ENCODE measurements around the gene UPP1. TPM values are rescaled to one million over a fixed set of nuclear protein-coding genes. Genes with fewer than 3 reads are reported as not detected.

The UPP1 gene
- 18.9 and 23.1 TPM in 2 replicates for total RNA-seq
- long read RNA-seq, partial matches to known transcripts = 0 of 8 reads
- long read RNA-seq, other reads (novel, unspliced or antisense) = 4 of 8 reads

GRCh38 chr7:48089046-48090003 lies at the start of gene UPP1:
Gene UPP1 (plus strand): TSS chr7:48089265. CDS start chr7:48094784, 5,519 bp downstream.
- Mint-ChIP-seq H3K4me3 (peak within 1 kb of the TSS; percentile 93), H3K9me3 (no peaks in the 10 kb centered on the region), H3K27ac (ENCODE audit: unreplicated experiment) (peak within 1 kb of the TSS; percentile 67), H3K36me3 (ENCODE audit: low read depth) (no peaks in the 10 kb centered on the region), H3K27me3 (ENCODE audit: low read depth) (no peaks in the 10 kb centered on the region), H3K4me1 (peaks cover 37% of the 10 kb centered on the region)
- DNase-seq (ENCODE audit: low read depth, low spot score) = peak; percentile 65
- no peak for TF ChIP-seq CTCF (conservative IDR thresholded peaks at IDR 0.05)

GRCh38 chr7:48040944-48041652 lies 48.0 kb upstream of the UPP1 start:
- peaks cover 7% of the 10 kb centered on the region for H3K4me1 Mint-ChIP-seq

GRCh38 chr7:48041653-48041970 lies 47.5 kb upstream of the UPP1 start:
- Mint-ChIP-seq H3K4me1 (peaks cover 4% of the 10 kb centered on the region), H3K36me3 (ENCODE audit: low read depth) (no peaks in the 10 kb centered on the region), H3K9me3 (no peaks in the 10 kb centered on the region), H3K27ac (ENCODE audit: unreplicated experiment) (no peak overlapping the region), H3K4me3 (no peak overlapping the region), H3K27me3 (ENCODE audit: low read depth) (peaks cover 36% of the 10 kb centered on the region)
- no peak for DNase-seq (ENCODE audit: low read depth, low spot score)
- TF ChIP-seq CTCF (conservative IDR thresholded peaks at IDR 0.05) = no peak

More at GRCh38 chr7:48040944-48041652, 48.0 kb upstream of the UPP1 start:
- Mint-ChIP-seq H3K27me3 (ENCODE audit: low read depth) (peaks cover 41% of the 10 kb centered on the region), H3K9me3 (no peaks in the 10 kb centered on the region), H3K27ac (ENCODE audit: unreplicated experiment) (no peak overlapping the region), H3K36me3 (ENCODE audit: low read depth) (no peaks in the 10 kb centered on the region), H3K4me3 (no peak overlapping the region)
- DNase-seq (ENCODE audit: low read depth, low spot score) = no peak
- no peak for TF ChIP-seq CTCF (conservative IDR thresholded peaks at IDR 0.05)

- Mint-ChIP-seq H3K36me3 (ENCODE audit: low read depth) (no peaks in the 10 kb centered on the region), H3K9me3 (no peaks in the 10 kb centered on the region), H3K4me3 (no peak overlapping the region), H3K27ac (ENCODE audit: unreplicated experiment) (no peak overlapping the region), H3K27me3 (ENCODE audit: low read depth) (peaks cover 30% of the 10 kb centered on the region), H3K4me1 (peaks cover 4% of the 10 kb centered on the region)
- no peak for DNase-seq (ENCODE audit: low read depth, low spot score)
- no peak for TF ChIP-seq CTCF (conservative IDR thresholded peaks at IDR 0.05)
Measured at GRCh38 chr7:48042216-48042615, 46.8 kb upstream of the UPP1 start.

- no peak for TF ChIP-seq CTCF (conservative IDR thresholded peaks at IDR 0.05)
- H3K4me1 Mint-ChIP-seq = peaks cover 4% of the 10 kb centered on the region
- H3K36me3 Mint-ChIP-seq (ENCODE audit: low read depth) = no peaks in the 10 kb centered on the region
- peaks cover 26% of the 10 kb centered on the region for H3K27me3 Mint-ChIP-seq (ENCODE audit: low read depth)
- H3K9me3 Mint-ChIP-seq = no peaks in the 10 kb centered on the region
- no peak overlapping the region for H3K4me3 Mint-ChIP-seq
- no peak for DNase-seq (ENCODE audit: low read depth, low spot score)
- H3K27ac Mint-ChIP-seq (ENCODE audit: unreplicated experiment) = no peak overlapping the region
Measured at GRCh38 chr7:48042636-48043035, 46.4 kb upstream of the UPP1 start.
